ENCODE data around the gene SOX4. TPM values are rescaled to one million over a fixed set of nuclear protein-coding genes. Genes with fewer than 3 reads are reported as not detected.

Gene SOX4
- polyA plus RNA-seq, 1 donor: 32.0 TPM

GRCh38 chr6:21599051-21599696 lies 5.6 kb downstream of the SOX4 start:
- peak in 1 of 2 donors; percentile 10 for DNase-seq
- Histone ChIP-seq H3K36me3 (ENCODE audit: control insufficient read depth, insufficient read depth, low read length) (peaks cover 7% of the 10 kb centered on the region), H3K27me3 (ENCODE audit: control insufficient read depth, insufficient read depth, low read length) (no peaks in the 10 kb centered on the region), H3K27ac (ENCODE audit: low read length) (peak overlapping the region; percentile 35), H3K4me1 (ENCODE audit: control insufficient read depth, insufficient read depth, low read length) (peaks cover 11% of the 10 kb centered on the region), H3K4me3 (ENCODE audit: low read length) (peak overlapping the region; percentile 79), H3K9me3 (ENCODE audit: control insufficient read depth, low read depth, low read length) (peaks cover 3% of the 10 kb centered on the region)
- WGBS (ENCODE audit: insufficient coverage, low lambda C conversion rate): no CpG with 5 or more reads among the region's 3 CpGs

- WGBS (ENCODE audit: insufficient coverage, low lambda C conversion rate): no CpG with 5 or more reads among the region's 9 CpGs
- no peaks in the 10 kb centered on the region for H3K27me3 ChIP-seq (ENCODE audit: control insufficient read depth, insufficient read depth, low read length)
- DNase-seq: no peak
- no peak overlapping the region for H3K27ac ChIP-seq (ENCODE audit: low read length)
- peaks cover 7% of the 10 kb centered on the region for H3K36me3 ChIP-seq (ENCODE audit: control insufficient read depth, insufficient read depth, low read length)
- peaks cover 3% of the 10 kb centered on the region for H3K9me3 ChIP-seq (ENCODE audit: control insufficient read depth, low read depth, low read length)
- H3K4me1 ChIP-seq (ENCODE audit: control insufficient read depth, insufficient read depth, low read length): peaks cover 11% of the 10 kb centered on the region
- no peak overlapping the region for H3K4me3 ChIP-seq (ENCODE audit: low read length)
These were observed 7.9 kb downstream of the SOX4 start for GRCh38 chr6:21601339-21601923.

- no peak for DNase-seq
- Histone ChIP-seq H3K9me3 (ENCODE audit: control insufficient read depth, low read depth, low read length) (peaks cover 3% of the 10 kb centered on the region), H3K4me1 (ENCODE audit: control insufficient read depth, insufficient read depth, low read length) (peaks cover 11% of the 10 kb centered on the region), H3K27ac (ENCODE audit: low read length) (no peak overlapping the region), H3K4me3 (ENCODE audit: low read length) (no peak overlapping the region), H3K27me3 (ENCODE audit: control insufficient read depth, insufficient read depth, low read length) (no peaks in the 10 kb centered on the region), H3K36me3 (ENCODE audit: control insufficient read depth, insufficient read depth, low read length) (peaks cover 7% of the 10 kb centered on the region)
- WGBS (ENCODE audit: insufficient coverage, low lambda C conversion rate): no CpG with 5 or more reads among the region's 23 CpGs
These were observed 8.4 kb downstream of the SOX4 start for GRCh38 chr6:21601932-21602390.

- WGBS (ENCODE audit: insufficient coverage, low lambda C conversion rate): 77% methylated on average over 3 of the region's 5 CpGs
These were observed 9.8 kb downstream of the SOX4 start for GRCh38 chr6:21603082-21603952.

GRCh38 chr6:21604081-21604480 lies 10.5 kb downstream of the SOX4 start:
- no peak overlapping the region for H3K4me3 ChIP-seq (ENCODE audit: low read length)

More at GRCh38 chr6:21603082-21603952, 9.8 kb downstream of the SOX4 start:
- Histone ChIP-seq H3K4me3 (ENCODE audit: low read length) (no peak overlapping the region), H3K36me3 (ENCODE audit: control insufficient read depth, insufficient read depth, low read length) (peaks cover 7% of the 10 kb centered on the region), H3K9me3 (ENCODE audit: control insufficient read depth, low read depth, low read length) (peaks cover 3% of the 10 kb centered on the region), H3K27ac (ENCODE audit: low read length) (no peak overlapping the region), H3K27me3 (ENCODE audit: control insufficient read depth, insufficient read depth, low read length) (no peaks in the 10 kb centered on the region), H3K4me1 (ENCODE audit: control insufficient read depth, insufficient read depth, low read length) (peaks cover 10% of the 10 kb centered on the region)
- DNase-seq: no peak

GRCh38 chr6:21605166-21605565 lies 11.6 kb downstream of the SOX4 start:
- no CpG with 5 or more reads among the region's 4 CpGs for WGBS (ENCODE audit: insufficient coverage, low lambda C conversion rate)
- Histone ChIP-seq H3K27ac (ENCODE audit: low read length) (no peak overlapping the region), H3K9me3 (ENCODE audit: control insufficient read depth, low read depth, low read length) (peaks cover 8% of the 10 kb centered on the region)

More at GRCh38 chr6:21604081-21604480, 10.5 kb downstream of the SOX4 start:
- 17% methylated on average over 1 of the region's 3 CpGs for WGBS (ENCODE audit: insufficient coverage, low lambda C conversion rate)
- peak in 1 of 2 donors; percentile 21 for DNase-seq
- Histone ChIP-seq H3K27ac (ENCODE audit: low read length) (no peak overlapping the region), H3K9me3 (ENCODE audit: control insufficient read depth, low read depth, low read length) (peaks cover 3% of the 10 kb centered on the region), H3K36me3 (ENCODE audit: control insufficient read depth, insufficient read depth, low read length) (peaks cover 4% of the 10 kb centered on the region), H3K4me1 (ENCODE audit: control insufficient read depth, insufficient read depth, low read length) (peaks cover 2% of the 10 kb centered on the region), H3K27me3 (ENCODE audit: control insufficient read depth, insufficient read depth, low read length) (no peaks in the 10 kb centered on the region)

GRCh38 chr6:21608601-21609000 lies 15.1 kb downstream of the SOX4 start:
- no peaks in the 10 kb centered on the region for H3K27me3 ChIP-seq (ENCODE audit: control insufficient read depth, insufficient read depth, low read length)
- H3K4me3 ChIP-seq (ENCODE audit: low read length): no peak overlapping the region
- no peaks in the 10 kb centered on the region for H3K36me3 ChIP-seq (ENCODE audit: control insufficient read depth, insufficient read depth, low read length)
- H3K4me1 ChIP-seq (ENCODE audit: control insufficient read depth, insufficient read depth, low read length): no peaks in the 10 kb centered on the region
- 100% methylated on average over 2 of the region's 10 CpGs for WGBS (ENCODE audit: insufficient coverage, low lambda C conversion rate)
- peaks cover 6% of the 10 kb centered on the region for H3K9me3 ChIP-seq (ENCODE audit: control insufficient read depth, low read depth, low read length)
- DNase-seq: no peak
- no peak overlapping the region for H3K27ac ChIP-seq (ENCODE audit: low read length)

More at GRCh38 chr6:21605166-21605565, 11.6 kb downstream of the SOX4 start:
- Histone ChIP-seq H3K4me1 (ENCODE audit: control insufficient read depth, insufficient read depth, low read length) (no peaks in the 10 kb centered on the region), H3K4me3 (ENCODE audit: low read length) (no peak overlapping the region), H3K27me3 (ENCODE audit: control insufficient read depth, insufficient read depth, low read length) (no peaks in the 10 kb centered on the region), H3K36me3 (ENCODE audit: control insufficient read depth, insufficient read depth, low read length) (peaks cover 3% of the 10 kb centered on the region)
- no peak for DNase-seq

GRCh38 chr6:21609881-21610329 lies 16.4 kb downstream of the SOX4 start:
- Histone ChIP-seq H3K27me3 (ENCODE audit: control insufficient read depth, insufficient read depth, low read length) (no peaks in the 10 kb centered on the region), H3K9me3 (ENCODE audit: control insufficient read depth, low read depth, low read length) (peaks cover 6% of the 10 kb centered on the region), H3K36me3 (ENCODE audit: control insufficient read depth, insufficient read depth, low read length) (no peaks in the 10 kb centered on the region), H3K4me1 (ENCODE audit: control insufficient read depth, insufficient read depth, low read length) (no peaks in the 10 kb centered on the region), H3K4me3 (ENCODE audit: low read length) (no peak overlapping the region), H3K27ac (ENCODE audit: low read length) (no peak overlapping the region)
- no peak for DNase-seq
- no CpG with 5 or more reads among the region's 28 CpGs for WGBS (ENCODE audit: insufficient coverage, low lambda C conversion rate)

- no peak overlapping the region for H3K27ac ChIP-seq (ENCODE audit: low read length)
- WGBS (ENCODE audit: insufficient coverage, low lambda C conversion rate): no CpG with 5 or more reads among the region's 5 CpGs
- no peaks in the 10 kb centered on the region for H3K36me3 ChIP-seq (ENCODE audit: control insufficient read depth, insufficient read depth, low read length)
- peaks cover 6% of the 10 kb centered on the region for H3K9me3 ChIP-seq (ENCODE audit: control insufficient read depth, low read depth, low read length)
- no peak for DNase-seq
- H3K27me3 ChIP-seq (ENCODE audit: control insufficient read depth, insufficient read depth, low read length): no peaks in the 10 kb centered on the region
- no peaks in the 10 kb centered on the region for H3K4me1 ChIP-seq (ENCODE audit: control insufficient read depth, insufficient read depth, low read length)
- no peak overlapping the region for H3K4me3 ChIP-seq (ENCODE audit: low read length)
These were observed 16.8 kb downstream of the SOX4 start for GRCh38 chr6:21610341-21610740.

GRCh38 chr6:21611485-21611884 lies 17.9 kb downstream of the SOX4 start:
- no peaks in the 10 kb centered on the region for H3K36me3 ChIP-seq (ENCODE audit: control insufficient read depth, insufficient read depth, low read length)
- no peak overlapping the region for H3K4me3 ChIP-seq (ENCODE audit: low read length)
- no peaks in the 10 kb centered on the region for H3K27me3 ChIP-seq (ENCODE audit: control insufficient read depth, insufficient read depth, low read length)
- DNase-seq: no peak
- H3K4me1 ChIP-seq (ENCODE audit: control insufficient read depth, insufficient read depth, low read length): no peaks in the 10 kb centered on the region
- peaks cover 6% of the 10 kb centered on the region for H3K9me3 ChIP-seq (ENCODE audit: control insufficient read depth, low read depth, low read length)
- no peak overlapping the region for H3K27ac ChIP-seq (ENCODE audit: low read length)
- no CpG with 5 or more reads among the region's 3 CpGs for WGBS (ENCODE audit: insufficient coverage, low lambda C conversion rate)

Data from large intestine (tissue), 3 donors.